D721Med (cell line): Measurements from ENCODE around the gene ADAMTS12.

Source experiments
- DNase-seq: peaks from one replicate; pipeline ENCODE4 v3.0.0; 2011; ENCODE audit warnings: low spot score; ENCODE audit not compliant: insufficient read length
- FAIRE-seq: peaks from 2 replicates; lab custom pipeline; 2011; peaks lifted over from hg19 to GRCh38; lab: Jason Lieb, UNC
- TF ChIP-seq, protein P1 (sequence below): IDR thresholded peaks from 2 replicates; pipeline ENCODE4 v1.5.1; 2012; ENCODE audit warnings: mild to moderate bottlenecking, control low read depth; ENCODE audit not compliant: insufficient read depth; ENCODE audit errors: missing control alignments

Gene ADAMTS12

GRCh38 chr5:33833237-33833575, 58.6 kb downstream of the ADAMTS12 start:
- FAIRE-seq: no peak
- DNase-seq: no peak

DNA sequence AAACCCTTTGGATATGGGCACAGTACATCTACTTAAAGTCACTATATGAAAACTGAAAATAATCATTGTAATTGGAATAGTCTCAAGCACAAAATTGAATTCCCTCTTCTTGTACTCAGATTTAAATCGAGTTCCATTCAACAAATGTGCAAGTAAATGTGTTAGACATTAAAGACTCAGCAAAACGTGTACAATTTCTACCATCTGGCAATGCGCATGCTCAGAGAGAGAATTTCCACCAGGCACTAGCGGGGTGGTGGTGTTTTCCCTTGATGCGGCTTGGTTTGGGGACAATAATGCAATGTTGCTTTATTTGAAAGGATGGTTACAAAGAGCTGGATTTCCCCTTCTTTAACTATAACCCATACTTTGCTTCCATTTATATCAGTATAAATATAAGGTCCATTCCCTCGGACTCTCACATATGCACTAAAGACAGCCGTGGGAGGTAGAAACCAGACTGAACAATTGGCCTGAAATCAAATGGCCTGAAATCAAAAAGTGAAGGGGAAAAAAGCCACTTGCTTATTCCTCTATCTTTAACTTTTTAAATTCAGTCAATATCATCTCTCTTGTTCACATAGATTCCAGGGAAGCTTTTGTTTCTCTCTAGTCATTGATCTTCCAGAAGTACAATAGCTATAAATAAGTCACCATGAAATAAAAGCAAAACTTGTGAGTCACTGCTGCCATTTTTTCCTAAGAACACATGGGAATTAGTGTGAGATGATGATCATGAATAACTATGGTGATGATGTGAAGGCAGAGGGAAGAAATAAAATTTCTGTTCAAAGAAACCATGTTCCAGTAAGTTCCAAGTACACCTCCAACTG, 59.2 kb downstream of the ADAMTS12 start:
- TF ChIP-seq, protein P1, sequence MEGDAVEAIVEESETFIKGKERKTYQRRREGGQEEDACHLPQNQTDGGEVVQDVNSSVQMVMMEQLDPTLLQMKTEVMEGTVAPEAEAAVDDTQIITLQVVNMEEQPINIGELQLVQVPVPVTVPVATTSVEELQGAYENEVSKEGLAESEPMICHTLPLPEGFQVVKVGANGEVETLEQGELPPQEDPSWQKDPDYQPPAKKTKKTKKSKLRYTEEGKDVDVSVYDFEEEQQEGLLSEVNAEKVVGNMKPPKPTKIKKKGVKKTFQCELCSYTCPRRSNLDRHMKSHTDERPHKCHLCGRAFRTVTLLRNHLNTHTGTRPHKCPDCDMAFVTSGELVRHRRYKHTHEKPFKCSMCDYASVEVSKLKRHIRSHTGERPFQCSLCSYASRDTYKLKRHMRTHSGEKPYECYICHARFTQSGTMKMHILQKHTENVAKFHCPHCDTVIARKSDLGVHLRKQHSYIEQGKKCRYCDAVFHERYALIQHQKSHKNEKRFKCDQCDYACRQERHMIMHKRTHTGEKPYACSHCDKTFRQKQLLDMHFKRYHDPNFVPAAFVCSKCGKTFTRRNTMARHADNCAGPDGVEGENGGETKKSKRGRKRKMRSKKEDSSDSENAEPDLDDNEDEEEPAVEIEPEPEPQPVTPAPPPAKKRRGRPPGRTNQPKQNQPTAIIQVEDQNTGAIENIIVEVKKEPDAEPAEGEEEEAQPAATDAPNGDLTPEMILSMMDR: no peak
- FAIRE-seq: no peak
- no peak for DNase-seq

More at GRCh38 chr5:33833237-33833575, 58.6 kb downstream of the ADAMTS12 start:
- TF ChIP-seq, protein P1: no peak

GRCh38 chr5:33831041-33831440, 60.7 kb downstream of the ADAMTS12 start:
- DNase-seq (no peak), FAIRE-seq (no peak)
- TF ChIP-seq, protein P1: no peak

- FAIRE-seq (no peak), DNase-seq (no peak)
- TF ChIP-seq, protein P1: no peak
Measured at GRCh38 chr5:33829430-33829829, 62.4 kb downstream of the ADAMTS12 start.

DNA sequence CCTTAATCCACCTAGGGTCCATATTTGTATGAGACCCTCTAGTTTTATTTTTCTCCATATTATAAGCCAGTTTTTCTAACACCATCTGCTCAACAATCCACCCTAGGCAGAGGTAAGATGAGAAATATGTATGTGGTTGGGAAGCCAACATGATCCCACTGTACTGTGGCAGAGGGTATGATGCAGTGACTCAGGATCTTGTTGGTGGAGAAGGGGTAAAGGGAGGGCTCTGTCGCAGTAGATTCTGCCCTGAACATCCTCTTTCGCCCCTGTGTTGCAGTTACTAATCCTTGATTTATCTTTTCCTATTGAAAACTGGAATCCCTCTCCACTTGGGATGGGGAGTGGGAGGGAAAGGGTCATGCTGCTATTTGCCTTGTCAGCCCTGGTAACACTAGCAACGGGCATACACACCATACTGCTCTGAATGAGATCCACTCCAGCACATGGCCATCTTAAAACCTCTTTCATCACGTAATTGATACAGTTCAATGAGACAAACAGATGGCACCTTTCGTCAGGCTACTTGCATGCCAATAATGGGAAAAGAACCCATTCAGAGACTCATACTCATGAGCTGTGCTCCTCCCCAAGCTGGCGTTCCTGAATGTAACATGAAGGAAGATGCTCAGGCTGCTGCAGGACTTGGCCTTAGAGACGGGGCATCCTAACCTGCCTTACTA, 63.0 kb downstream of the ADAMTS12 start:
- DNase-seq: no peak

DNA sequence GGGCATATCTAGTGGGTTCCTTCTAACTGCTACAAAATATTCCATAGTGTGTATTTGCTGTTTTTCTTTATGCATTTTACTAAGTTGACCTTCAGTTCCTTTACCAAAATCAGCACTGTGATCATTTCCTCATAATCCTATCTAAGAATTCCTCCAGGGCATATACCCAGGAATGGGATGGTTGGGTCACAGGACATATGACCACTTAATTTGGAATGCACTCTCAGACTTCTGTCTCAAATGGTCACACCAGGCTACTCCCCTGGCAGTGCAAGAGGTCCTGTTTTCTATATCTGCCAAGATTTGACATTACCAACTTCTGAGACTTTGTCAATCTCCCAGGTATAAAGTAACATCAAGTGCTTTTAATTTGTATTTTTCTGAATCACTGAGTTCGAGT, 63.9 kb downstream of the ADAMTS12 start:
- no peak for FAIRE-seq
- no peak for DNase-seq
- TF ChIP-seq, protein P1: no peak

More for the DNA sequence above, 63.0 kb downstream of the ADAMTS12 start:
- TF ChIP-seq, protein P1: no peak
- FAIRE-seq: no peak
